DND-41 (cell line): ENCODE results near the gene MYOM3.

Experiments
- ATAC-seq: fragments of 200-7000 bp; cut with Tn5 transposase; 3 replicates; pipeline ENCODE4 v1.9.1; 2021; ENCODE audit warnings: low read depth; ENCODE audit not compliant: insufficient read depth
- DNase-seq: peaks from one replicate; pipeline ENCODE4 v3.0.0-alpha.2; 2020
- H2AFZ ChIP-seq: 2 replicates; pipeline ENCODE4 v1.6.0; 2012; ENCODE audit warnings: low read depth, low read length
- H3K27ac ChIP-seq: 2 replicates; pipeline ENCODE4 v1.5.1; 2012; ENCODE audit warnings: low read length, inconsistent platforms
- H3K27me3 ChIP-seq: fragments of 200-600 bp; sonication (generic); 2 replicates; pipeline ENCODE4 v1.6.0; 2012; ENCODE audit warnings: low read length, mild to moderate bottlenecking, inconsistent platforms; ENCODE audit not compliant: insufficient read depth, poor library complexity
- H3K36me3 ChIP-seq: 2 replicates; pipeline ENCODE4 v1.5.1; 2012; ENCODE audit warnings: low read length, inconsistent platforms; ENCODE audit not compliant: insufficient read depth
- H3K4me1 ChIP-seq: 2 replicates; pipeline ENCODE4 v1.5.1; 2012; ENCODE audit warnings: mild to moderate bottlenecking, low read length; ENCODE audit not compliant: insufficient read depth
- H3K4me2 ChIP-seq: 2 replicates; pipeline ENCODE4 v1.6.0; 2012; ENCODE audit warnings: mild to moderate bottlenecking, moderate library complexity, low read length, inconsistent platforms; ENCODE audit not compliant: insufficient read depth
- H3K4me3 ChIP-seq, 2 experiments: fragments of 200-600 bp in 1 of 2; shearing (Covaris generic) in 1 of 2; 2 replicates each; pipeline ENCODE4 v1.5.1; 2012 to 2016; ENCODE audit warnings: inconsistent platforms in 2 of 2, low read length in 2 of 2, mild to moderate bottlenecking in 2 of 2, low read depth in 1 of 2, moderate library complexity in 1 of 2
- H3K79me2 ChIP-seq: 2 replicates; pipeline ENCODE4 v1.6.0; 2012; ENCODE audit warnings: low read length, inconsistent platforms; ENCODE audit not compliant: insufficient read depth
- H3K9ac ChIP-seq: 2 replicates; pipeline ENCODE4 v1.6.0; 2012; ENCODE audit warnings: low read depth, mild to moderate bottlenecking, inconsistent platforms, low read length, moderate library complexity
- H3K9me3 ChIP-seq: 2 replicates; pipeline ENCODE4 v1.5.1; 2012; ENCODE audit warnings: low read length, moderate library complexity, mild to moderate bottlenecking, inconsistent platforms; ENCODE audit not compliant: insufficient read depth, severe bottlenecking
- H4K20me1 ChIP-seq: 2 replicates; pipeline ENCODE4 v1.6.0; 2012; ENCODE audit warnings: low read length; ENCODE audit not compliant: insufficient read depth
- CTCF ChIP-seq: IDR thresholded peaks from 2 replicates; pipeline ENCODE4 v1.5.1; 2012; ENCODE audit warnings: borderline replicate concordance, low read length, moderate library complexity, mild to moderate bottlenecking; ENCODE audit not compliant: poor library complexity, severe bottlenecking; ENCODE audit errors: extremely low read depth
- EZH2 ChIP-seq: IDR thresholded peaks from 3 replicates; pipeline ENCODE4 v1.6.1; 2012; ENCODE audit warnings: borderline replicate concordance, low read depth, mild to moderate bottlenecking, moderate library complexity, low read length, inconsistent platforms; ENCODE audit not compliant: severe bottlenecking

MYOM3 gene

DNA sequence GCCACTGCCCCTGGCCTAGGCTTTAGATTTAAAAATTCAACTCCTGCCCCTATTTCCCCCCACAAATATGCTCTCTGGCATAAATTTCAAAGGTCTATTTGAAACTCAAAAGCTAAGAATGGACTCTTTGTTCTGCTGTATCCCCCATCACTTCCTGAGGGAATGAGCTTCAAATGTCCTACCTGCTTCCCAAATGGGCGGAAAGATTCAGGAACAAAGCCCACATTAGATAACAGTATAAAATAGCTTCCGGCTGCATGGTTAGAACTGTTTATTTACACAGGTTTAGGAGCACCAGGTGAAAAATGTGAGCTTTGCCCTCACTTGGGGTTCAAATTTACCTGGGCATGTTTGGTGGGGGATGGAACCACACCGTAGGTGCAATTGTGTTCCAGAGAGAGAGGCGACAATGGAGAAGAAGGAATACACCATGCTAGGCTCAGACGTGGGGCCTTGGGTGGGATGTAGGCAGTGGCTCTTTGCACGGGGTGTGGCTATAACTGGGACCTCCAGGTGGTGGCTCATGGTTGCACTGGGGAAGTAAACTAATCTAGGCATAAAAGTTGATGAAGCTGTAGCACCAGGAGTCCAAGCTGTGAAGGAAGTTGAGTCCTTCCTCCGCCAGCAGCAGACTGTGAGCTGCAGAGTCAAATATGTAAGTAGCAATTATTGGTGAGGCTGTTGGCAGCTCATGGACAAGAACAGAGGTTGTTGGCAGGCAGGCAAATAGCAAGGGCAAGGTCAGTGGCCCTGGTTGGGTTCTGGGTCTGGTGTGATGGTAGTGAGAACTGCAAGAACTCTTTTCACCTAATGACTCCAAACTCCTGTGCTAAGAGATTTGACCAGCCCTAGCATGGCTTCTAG is 90.3 kb downstream of the MYOM3 start:
- Histone ChIP-seq H3K9me3 (no peaks in the 10 kb centered on the region), H3K4me2 (no peak overlapping the region), H3K27ac (no peak overlapping the region), H3K27me3 (no peaks in the 10 kb centered on the region), H2AFZ (no peak overlapping the region), H3K36me3 (no peaks in the 10 kb centered on the region), H3K4me3 (no peak overlapping the region), H3K9ac (no peak overlapping the region), H4K20me1 (no peaks in the 10 kb centered on the region), H3K4me1 (no peaks in the 10 kb centered on the region), H3K79me2 (no peaks in the 10 kb centered on the region)
- TF ChIP-seq CTCF (no peak), EZH2 (no peak)
- DNase-seq (no peak), ATAC-seq (no peak)

DNA sequence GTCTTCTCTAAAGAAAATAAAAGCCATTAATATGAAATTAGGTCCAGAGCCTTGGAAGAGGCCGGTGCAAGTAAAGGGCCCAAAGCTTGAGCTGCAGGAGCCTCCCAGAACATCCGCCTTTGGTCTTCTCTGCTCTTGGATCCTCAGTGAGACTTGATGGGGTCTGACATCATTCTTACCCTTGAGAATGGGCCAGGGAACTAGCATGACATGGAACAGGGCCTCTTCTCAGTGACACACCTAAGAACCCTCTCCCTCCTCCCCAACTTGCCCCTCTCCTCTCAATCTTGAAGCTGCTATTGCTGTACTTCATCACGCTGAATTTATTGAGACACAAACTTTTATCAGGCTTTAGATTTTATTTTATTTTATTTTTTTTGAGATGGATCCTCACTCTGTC is 91.5 kb downstream of the MYOM3 start:
- Histone ChIP-seq H3K9ac (no peak overlapping the region), H3K9me3 (no peaks in the 10 kb centered on the region), H3K36me3 (no peaks in the 10 kb centered on the region), H4K20me1 (no peaks in the 10 kb centered on the region), H3K27me3 (no peaks in the 10 kb centered on the region), H3K4me1 (no peaks in the 10 kb centered on the region), H3K79me2 (no peaks in the 10 kb centered on the region), H2AFZ (no peak overlapping the region), H3K27ac (no peak overlapping the region), H3K4me2 (no peak overlapping the region), H3K4me3 (no peak overlapping the region)
- no peak for ATAC-seq
- DNase-seq = no peak
- no peak for TF ChIP-seq CTCF
- no peak for TF ChIP-seq EZH2

DNA sequence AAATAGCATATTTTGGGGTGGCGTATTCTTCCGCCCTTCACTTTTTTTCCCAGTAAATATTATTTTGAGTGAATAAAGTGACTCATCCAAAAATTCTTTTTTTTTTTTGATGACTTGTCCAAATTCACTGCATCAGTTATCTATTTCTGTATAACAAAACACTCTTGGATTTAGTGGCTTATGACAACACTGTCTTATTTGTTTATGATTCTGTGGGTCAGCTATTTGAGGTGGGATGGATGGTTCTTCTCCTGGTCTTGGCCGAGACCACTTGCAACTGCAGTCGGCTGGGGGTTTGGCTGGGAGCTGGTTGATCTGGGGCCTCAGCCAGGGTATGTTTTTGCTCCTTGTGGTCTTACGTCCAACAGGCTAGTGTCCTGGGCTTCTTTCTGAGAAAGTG is 91.9 kb downstream of the MYOM3 start:
- Histone ChIP-seq H2AFZ (no peak overlapping the region), H3K36me3 (no peaks in the 10 kb centered on the region), H3K4me2 (no peak overlapping the region)

More for the DNA sequence above, 91.9 kb downstream of the MYOM3 start:
- Histone ChIP-seq H3K9ac (no peak overlapping the region), H3K27ac (no peak overlapping the region), H3K9me3 (no peaks in the 10 kb centered on the region), H3K4me3 (no peak overlapping the region), H3K27me3 (peaks cover 2% of the 10 kb centered on the region), H4K20me1 (no peaks in the 10 kb centered on the region), H3K4me1 (no peaks in the 10 kb centered on the region), H3K79me2 (no peaks in the 10 kb centered on the region)
- TF ChIP-seq EZH2 (no peak), CTCF (no peak)
- ATAC-seq = no peak
- no peak for DNase-seq
